GM23338 (cell line): ENCODE data around the gene STAT4. TPM values are rescaled to one million over a fixed set of nuclear protein-coding genes. Genes with fewer than 3 reads are reported as not detected.

ENCODE experiments used
- ATAC-seq: fragments of 200-7000 bp; cut with Tn5 transposase; 3 replicates; pipeline ENCODE4 v1.9.1; 2020
- DNase-seq: peaks from one replicate; pipeline ENCODE4 v3.0.0-alpha.2; 2015; ENCODE audit warnings: low spot score
- H2AFZ ChIP-seq: fragments of 200-600 bp; sonication (generic); 2 replicates; pipeline ENCODE4 v1.8.0; 2016; ENCODE audit warnings: antibody characterized with exemption, mild to moderate bottlenecking, moderate library complexity
- H3F3A ChIP-seq: fragments of 200-600 bp; sonication (generic); replicated peaks from 2 replicates; pipeline ENCODE4 v1.8.0; 2017; ENCODE audit warnings: antibody characterized with exemption, mixed run types, low read depth
- H3K27ac ChIP-seq: fragments of 200-600 bp; sonication (generic); 2 replicates; pipeline ENCODE4 v1.6.1; 2016; ENCODE audit warnings: low read depth
- H3K27me3 ChIP-seq: fragments of 200-600 bp; sonication (generic); 2 replicates; pipeline ENCODE4 v1.8.0; 2016; ENCODE audit warnings: mild to moderate bottlenecking, mixed run types, moderate library complexity; ENCODE audit not compliant: insufficient read depth
- H3K36me3 ChIP-seq: fragments of 200-600 bp; sonication (generic); 2 replicates; pipeline ENCODE4 v1.8.0; 2016; ENCODE audit warnings: mild to moderate bottlenecking; ENCODE audit not compliant: insufficient read depth
- H3K4me1 ChIP-seq: fragments of 200-600 bp; sonication (generic); 2 replicates; pipeline ENCODE4 v1.8.0; 2016; ENCODE audit warnings: mild to moderate bottlenecking, moderate library complexity; ENCODE audit not compliant: insufficient read depth
- H3K4me2 ChIP-seq: fragments of 200-600 bp; sonication (generic); 2 replicates; pipeline ENCODE4 v1.7.1; 2017; ENCODE audit warnings: mixed run types
- H3K4me3 ChIP-seq: fragments of 200-600 bp; sonication (generic); 2 replicates; pipeline ENCODE4 v1.6.1; 2016; ENCODE audit warnings: mixed run types
- H3K79me2 ChIP-seq: fragments of 200-600 bp; sonication (generic); replicated peaks from 2 replicates; pipeline ENCODE4 v1.8.0; 2017; ENCODE audit warnings: mild to moderate bottlenecking; ENCODE audit not compliant: insufficient read depth
- H3K9me2 ChIP-seq: fragments of 200-600 bp; sonication (generic); 2 replicates; pipeline ENCODE4 v1.8.0; 2017; ENCODE audit not compliant: insufficient read depth
- H4K20me1 ChIP-seq: fragments of 200-600 bp; sonication (generic); replicated peaks from 2 replicates; pipeline ENCODE4 v1.8.0; 2017; ENCODE audit warnings: mild to moderate bottlenecking; ENCODE audit not compliant: insufficient read depth
- H3K27ac Mint-ChIP-seq: 2 replicates; pipeline ENCODE4 v1.8.0; 2020; ENCODE audit warnings: inconsistent platforms, mild to moderate bottlenecking, moderate library complexity, mixed read lengths
- H3K27me3 Mint-ChIP-seq: 3 replicates; pipeline ENCODE4 v1.8.0; 2022; ENCODE audit warnings: low read depth, mild to moderate bottlenecking, moderate library complexity, mixed read lengths, inconsistent platforms; ENCODE audit not compliant: insufficient read depth, poor library complexity
- H3K36me3 Mint-ChIP-seq: 3 replicates; pipeline ENCODE4 v1.8.0; 2021; ENCODE audit warnings: low read depth, mild to moderate bottlenecking, inconsistent platforms, moderate library complexity, mixed read lengths
- H3K4me1 Mint-ChIP-seq: 3 replicates; pipeline ENCODE4 v1.8.0; 2020; ENCODE audit warnings: mild to moderate bottlenecking, inconsistent platforms, mixed read lengths
- H3K4me3 Mint-ChIP-seq: 3 replicates; pipeline ENCODE4 v1.8.0; 2021; ENCODE audit warnings: moderate library complexity, mild to moderate bottlenecking, inconsistent platforms, mixed read lengths
- H3K9me3 Mint-ChIP-seq: 3 replicates; pipeline ENCODE4 v1.8.0; 2020; ENCODE audit warnings: moderate library complexity, mild to moderate bottlenecking, inconsistent platforms, mixed read lengths
- CREB1 ChIP-seq: fragments of 250-450 bp; sonication (Bioruptor Pico); IDR thresholded peaks from 2 replicates; pipeline ENCODE4 v1.5.0; 2020; ENCODE audit warnings: low read depth, mild to moderate bottlenecking, moderate library complexity
- CTCF ChIP-seq, 2 experiments: fragments of 200-600 bp in 1 of 2; sonication (generic) in 1 of 2; conservative IDR thresholded peaks; 2 replicates each; pipeline versions ENCODE4 v1.5.1 to v1.6.1; 2016 to 2017; ENCODE audit warnings: antibody characterized with exemption in 2 of 2, low read depth in 2 of 2, mild to moderate bottlenecking in 2 of 2, moderate library complexity in 1 of 2
- ETS1 ChIP-seq: IDR thresholded peaks from 2 replicates; pipeline ENCODE4 v1.6.1; 2016; ENCODE audit warnings: antibody characterized with exemption
- EZH2 ChIP-seq: fragments of 200-600 bp; sonication (generic); IDR thresholded peaks from one replicate; pipeline ENCODE4 v1.8.0; 2017; ENCODE audit warnings: antibody characterized with exemption, mild to moderate bottlenecking, low read depth; ENCODE audit not compliant: unreplicated experiment
- EZH2phosphoT487 ChIP-seq: fragments of 200-600 bp; sonication (generic); IDR thresholded peaks from one replicate; pipeline ENCODE4 v1.8.1; 2018; ENCODE audit warnings: antibody characterized with exemption; ENCODE audit not compliant: unreplicated experiment
- JUNB ChIP-seq: IDR thresholded peaks from one replicate; pipeline ENCODE4 v1.6.1; 2016; ENCODE audit warnings: antibody characterized with exemption; ENCODE audit not compliant: unreplicated experiment
- NANOG ChIP-seq: IDR thresholded peaks from 2 replicates; pipeline ENCODE4 v1.6.1; 2016; ENCODE audit warnings: antibody characterized with exemption, borderline replicate concordance
- POLR2AphosphoS5 ChIP-seq: IDR thresholded peaks from 2 replicates; pipeline ENCODE4 v1.6.1; 2016; ENCODE audit warnings: antibody characterized with exemption, low read depth
- REST ChIP-seq: IDR thresholded peaks from one replicate; pipeline ENCODE4 v1.6.1; 2018; ENCODE audit warnings: antibody characterized with exemption; ENCODE audit not compliant: unreplicated experiment
- STAT1 ChIP-seq: IDR thresholded peaks from one replicate; pipeline ENCODE4 v1.6.1; 2016; ENCODE audit warnings: antibody characterized with exemption; ENCODE audit not compliant: unreplicated experiment
- ZNF114 ChIP-seq: fragments of 250-450 bp; sonication (Bioruptor Pico); IDR thresholded peaks from 2 replicates; pipeline ENCODE4 v1.5.0; 2020; ENCODE audit warnings: mild to moderate bottlenecking, moderate library complexity
- ZNF331 ChIP-seq: fragments of 250-450 bp; sonication (Bioruptor Pico); IDR thresholded peaks from 2 replicates; pipeline ENCODE4 v1.5.0; 2020; ENCODE audit warnings: low read depth, mild to moderate bottlenecking, moderate library complexity
- polyA plus RNA-seq: library from polyadenylated mRNA; unstranded; fragments of >200 nt; fragmentation: Nextera tagmentation; extraction: Ambion mirVana; gene quantifications from 2 replicates; pipeline ENCODE4 v1.2.1, GENCODE V29; 2016
- total RNA-seq: library from RNA; depleted of rRNA; stranded (reverse); fragments of >200 nt; shearing (Covaris generic); gene quantifications from 2 replicates; pipeline ENCODE4 v1.2.3, GENCODE V29; 2014

STAT4 gene
- total and polyA plus RNA-seq, 2 experiments from 2014 or later, result 0.52 to 0.86 TPM

GRCh38 chr2:191199929-191200512, 49.2 kb upstream of the STAT4 start (continued):
- TF ChIP-seq REST, result no peak
- TF ChIP-seq STAT1, result no peak
- TF ChIP-seq POLR2AphosphoS5, result no peak
- no peak for TF ChIP-seq EZH2phosphoT487
- TF ChIP-seq ZNF114 (CRISPR knock-in tag), result no peak
- TF ChIP-seq NANOG, result no peak
- no peak for TF ChIP-seq JUNB
- no peak for TF ChIP-seq CREB1 (CRISPR knock-in tag)

- no peak overlapping the region for H3K27ac Mint-ChIP-seq
- ATAC-seq (no peak), DNase-seq (no peak)
- Histone ChIP-seq H2AFZ (no peak overlapping the region), H3F3A (no peaks in the 10 kb centered on the region), H3K27ac (no peak overlapping the region), H3K4me2 (no peak overlapping the region), H3K9me2 (no peaks in the 10 kb centered on the region; the same call in 1 of the 2 replicates), H3K4me3 (no peak overlapping the region), H3K79me2 (no peaks in the 10 kb centered on the region), H3K4me1 (no peaks in the 10 kb centered on the region), H3K27me3 (no peaks in the 10 kb centered on the region), H3K36me3 (no peaks in the 10 kb centered on the region), H4K20me1 (no peaks in the 10 kb centered on the region)
- no peaks in the 10 kb centered on the region for H3K9me3 Mint-ChIP-seq
- no peaks in the 10 kb centered on the region for H3K36me3 Mint-ChIP-seq
- H3K27me3 Mint-ChIP-seq, result no peaks in the 10 kb centered on the region
- H3K4me1 Mint-ChIP-seq, result peaks cover 6% of the 10 kb centered on the region; the same call in 2 of the 3 replicates
- no peak overlapping the region for H3K4me3 Mint-ChIP-seq
- no peak for TF ChIP-seq JUNB
- no peak for TF ChIP-seq CREB1 (CRISPR knock-in tag)
- TF ChIP-seq STAT1, result no peak
- no peak for TF ChIP-seq EZH2phosphoT487
- TF ChIP-seq NANOG, result no peak
- TF ChIP-seq ZNF331 (CRISPR knock-in tag), result no peak
- TF ChIP-seq ETS1, result no peak
- no peak for TF ChIP-seq REST
- TF ChIP-seq CTCF (conservative IDR thresholded peaks at IDR 0.05; ENCODE audit: low read depth in 2 of 2), result no peak
- no peak for TF ChIP-seq EZH2
- TF ChIP-seq ZNF114 (CRISPR knock-in tag), result no peak
Observed at GRCh38 chr2:191198271-191198670, 47.5 kb upstream of the STAT4 start.
